ENCODE data around the gene PRKCH.

Gene PRKCH

DNA sequence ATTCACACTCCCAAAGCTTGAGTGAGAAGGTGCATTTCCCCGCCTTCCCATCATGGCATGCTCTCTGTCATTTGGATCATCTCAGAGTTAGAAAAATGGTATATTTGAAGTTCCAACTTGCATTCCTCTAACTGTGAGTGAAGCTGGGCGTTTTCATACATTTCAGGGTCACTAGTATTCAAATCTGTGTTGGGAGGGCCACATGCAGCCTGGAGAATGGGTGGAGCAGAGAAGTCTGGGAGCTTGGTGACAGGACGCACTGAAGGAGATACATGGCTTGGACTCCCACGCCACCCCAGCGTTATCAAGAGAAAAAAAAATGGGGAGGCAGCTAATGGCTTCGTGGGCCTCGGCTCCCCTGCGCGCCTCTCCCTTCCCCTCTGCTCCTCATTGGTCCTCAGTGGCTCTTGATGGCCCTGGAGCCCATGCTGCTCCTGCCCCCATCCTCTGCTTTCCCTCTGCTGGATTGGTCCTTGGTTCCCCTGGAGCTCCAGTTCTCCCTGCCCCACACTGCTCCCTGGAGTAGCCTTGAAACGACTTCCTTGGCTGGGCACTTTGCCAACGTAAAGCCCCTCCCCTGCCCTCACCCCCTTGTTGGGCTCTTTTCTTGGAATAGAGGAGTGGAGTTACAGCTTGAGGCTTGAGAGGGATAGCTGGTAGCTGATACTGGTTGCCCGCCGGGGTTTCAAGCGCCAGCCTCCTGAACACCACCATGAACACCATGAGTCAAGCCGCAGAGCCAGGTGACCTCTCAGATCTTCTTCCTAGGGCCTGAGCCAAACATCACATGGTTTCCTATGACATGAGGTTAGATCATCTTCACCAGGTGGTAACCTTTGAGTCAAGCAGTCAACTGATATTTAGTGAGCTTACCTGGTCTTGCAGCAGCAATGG lies 139.6 kb downstream of the PRKCH start:
- no peak overlapping the region for H2BK120ac ChIP-seq (ENCODE audit: low read depth, low read length)
- H4K8ac ChIP-seq (ENCODE audit: low read depth, low read length), result no peak overlapping the region
- H3K27ac ChIP-seq (replicated peaks; ENCODE audit: low read length), result no peak overlapping the region
- no peak overlapping the region for H3K14ac ChIP-seq (ENCODE audit: low read length)
- H3K36me3 ChIP-seq (replicated peaks in 1 of 2; ENCODE audit: control insufficient read depth in 2 of 2, insufficient read depth in 2 of 2, low read length in 2 of 2), result no peaks in the 10 kb centered on the region
- H3K79me1 ChIP-seq (ENCODE audit: low read depth, low read length), result no peaks in the 10 kb centered on the region
- no peak overlapping the region for H2BK5ac ChIP-seq (ENCODE audit: low read length)
- H3K27me3 ChIP-seq (ENCODE audit: control insufficient read depth in 3 of 3, insufficient read depth in 3 of 3, low read depth in 1 of 3, low read length in 3 of 3), result peaks cover 0 to 15% (median 0%) of the 10 kb centered on the region in 3 experiments
- no peak overlapping the region for H3K9ac ChIP-seq (ENCODE audit: low read depth, low read length, poor library complexity)
- no peak overlapping the region for H3K4me3 ChIP-seq (ENCODE audit: low read length in 2 of 2)
- H3K23ac ChIP-seq (ENCODE audit: low read depth, low read length, poor library complexity), result no peak overlapping the region
- no peak overlapping the region for H3K18ac ChIP-seq (ENCODE audit: low read length)
- no peaks in the 10 kb centered on the region for H3K4me1 ChIP-seq (ENCODE audit: control insufficient read depth in 2 of 2, insufficient read depth in 1 of 2, low read depth in 1 of 2, low read length in 2 of 2)
- no peak overlapping the region for H3K4me2 ChIP-seq (ENCODE audit: insufficient read depth, low read length, poor library complexity, severe bottlenecking)
- H2BK15ac ChIP-seq (ENCODE audit: low read length), result peak overlapping the region; percentile 28
- H3K9me3 ChIP-seq (replicated peaks in 1 of 2; ENCODE audit: control insufficient read depth in 2 of 2, insufficient read depth in 1 of 2, low read depth in 1 of 2, low read length in 2 of 2), result no peaks in the 10 kb centered on the region
- peak overlapping the region; percentile 27 for H2AK5ac ChIP-seq (ENCODE audit: low read depth, low read length)
- whole genome bisulfite sequencing, 2 donors (ENCODE audit: extremely low coverage in 2 of 2, insufficient read length in 2 of 2, insufficient replicate concordance in 1 of 2), result no CpG with 5 or more reads among the region's 15 CpGs
- H4K91ac ChIP-seq (ENCODE audit: low read depth, low read length, poor library complexity), result no peak overlapping the region
- no peak overlapping the region for H2BK12ac ChIP-seq (ENCODE audit: low read length)
- DNase-seq (ENCODE audit: low spot score), result no peak
- no peak overlapping the region for H3K4ac ChIP-seq (ENCODE audit: low read length)
- H2AFZ ChIP-seq (ENCODE audit: low read length), result no peak overlapping the region

DNA sequence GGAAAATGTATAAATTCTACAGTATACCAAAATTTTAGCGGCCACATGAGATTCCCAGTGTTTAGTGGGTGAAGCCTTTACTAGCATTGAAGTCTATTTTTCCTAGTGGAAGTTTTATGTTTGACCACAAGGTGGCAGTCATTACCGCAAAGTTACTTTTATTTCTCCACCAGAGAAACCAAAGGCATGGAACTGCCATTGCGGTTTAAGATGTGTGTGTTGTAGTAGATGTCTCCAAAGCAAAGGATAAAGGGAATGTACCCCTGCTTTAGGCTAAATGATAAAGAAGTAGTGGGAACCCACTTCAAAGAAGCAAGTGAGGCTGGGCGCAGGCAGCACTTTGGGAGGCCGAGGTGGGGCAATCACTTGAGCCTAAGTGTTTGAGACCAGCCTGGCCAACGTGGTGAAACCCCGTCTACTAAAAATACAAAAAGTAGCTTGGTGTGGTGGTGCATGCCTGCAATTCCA lies 140.5 kb downstream of the PRKCH start:
- Histone ChIP-seq H4K91ac (ENCODE audit: low read depth, low read length, poor library complexity) (no peak overlapping the region), H4K8ac (ENCODE audit: low read depth, low read length) (no peak overlapping the region), H2BK15ac (ENCODE audit: low read length) (no peak overlapping the region), H2BK12ac (ENCODE audit: low read length) (no peak overlapping the region), H3K27ac (replicated peaks; ENCODE audit: low read length) (no peak overlapping the region), H3K4me1 (ENCODE audit: control insufficient read depth in 2 of 2, insufficient read depth in 1 of 2, low read depth in 1 of 2, low read length in 2 of 2) (peaks cover 4 to 5% of the 10 kb centered on the region in 2 donors), H3K14ac (ENCODE audit: low read length) (no peak overlapping the region), H3K4ac (ENCODE audit: low read length) (no peak overlapping the region), H3K27me3 (ENCODE audit: control insufficient read depth in 3 of 3, insufficient read depth in 3 of 3, low read depth in 1 of 3, low read length in 3 of 3) (peaks cover 0 to 15% (median 0%) of the 10 kb centered on the region in 3 experiments), H3K79me1 (ENCODE audit: low read depth, low read length) (no peaks in the 10 kb centered on the region), H2BK5ac (ENCODE audit: low read length) (no peak overlapping the region), H3K18ac (ENCODE audit: low read length) (no peak overlapping the region), H3K36me3 (replicated peaks in 1 of 2; ENCODE audit: control insufficient read depth in 2 of 2, insufficient read depth in 2 of 2, low read length in 2 of 2) (no peaks in the 10 kb centered on the region), H3K4me3 (ENCODE audit: low read length in 2 of 2) (no peak overlapping the region), H3K9me3 (replicated peaks in 1 of 2; ENCODE audit: control insufficient read depth in 2 of 2, insufficient read depth in 1 of 2, low read depth in 1 of 2, low read length in 2 of 2) (no peaks in the 10 kb centered on the region), H2AK5ac (ENCODE audit: low read depth, low read length) (no peak overlapping the region), H3K9ac (ENCODE audit: low read depth, low read length, poor library complexity) (no peak overlapping the region), H3K23ac (ENCODE audit: low read depth, low read length, poor library complexity) (no peak overlapping the region), H3K4me2 (ENCODE audit: insufficient read depth, low read length, poor library complexity, severe bottlenecking) (no peak overlapping the region), H2BK120ac (ENCODE audit: low read depth, low read length) (no peak overlapping the region), H2AFZ (ENCODE audit: low read length) (no peak overlapping the region)
- WGBS, 2 donors (ENCODE audit: extremely low coverage in 2 of 2, insufficient read length in 2 of 2, insufficient replicate concordance in 1 of 2), result no CpG with 5 or more reads among the region's 7 CpGs
- DNase-seq (ENCODE audit: low spot score), result peak; percentile 65

DNA sequence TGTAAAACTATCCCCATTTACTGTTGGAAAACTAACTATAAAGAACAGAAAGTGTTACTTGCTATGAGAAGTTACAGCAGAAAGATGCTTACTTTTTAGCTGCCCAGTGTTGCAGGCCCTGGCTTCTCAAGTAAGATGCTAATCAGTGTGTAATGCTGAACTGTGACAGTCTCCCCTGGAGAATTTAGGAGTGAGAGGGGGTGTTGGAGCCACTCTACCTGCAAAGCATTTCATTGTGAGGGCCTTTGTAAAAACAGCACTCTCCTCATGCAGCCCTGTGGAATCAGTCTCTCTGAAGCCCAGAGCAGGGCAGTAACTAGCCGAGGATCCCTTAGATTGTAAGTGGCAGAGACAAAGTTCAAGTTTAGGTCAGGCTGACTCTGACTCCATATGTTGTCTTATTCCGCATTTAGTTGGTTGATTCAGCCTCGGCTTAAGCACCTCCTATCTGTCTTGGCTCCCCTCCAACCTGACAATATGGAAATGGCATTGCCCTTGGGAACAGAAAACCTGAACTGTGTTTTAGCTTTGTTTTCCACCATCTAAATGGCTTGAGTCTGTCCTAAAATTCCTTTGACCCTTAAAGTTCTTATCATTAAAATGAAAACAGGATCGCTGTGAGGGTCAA lies 141.3 kb downstream of the PRKCH start:
- H3K4me2 ChIP-seq (ENCODE audit: insufficient read depth, low read length, poor library complexity, severe bottlenecking), result no peak overlapping the region
- no peak overlapping the region for H4K91ac ChIP-seq (ENCODE audit: low read depth, low read length, poor library complexity)
- no peak overlapping the region for H3K14ac ChIP-seq (ENCODE audit: low read length)
- no peak overlapping the region for H3K4me3 ChIP-seq (ENCODE audit: low read length in 2 of 2)
- H2AFZ ChIP-seq (ENCODE audit: low read length), result no peak overlapping the region
- no peaks in the 10 kb centered on the region for H3K36me3 ChIP-seq (replicated peaks in 1 of 2; ENCODE audit: control insufficient read depth in 2 of 2, insufficient read depth in 2 of 2, low read length in 2 of 2)
- H3K9me3 ChIP-seq (replicated peaks in 1 of 2; ENCODE audit: control insufficient read depth in 2 of 2, insufficient read depth in 1 of 2, low read depth in 1 of 2, low read length in 2 of 2), result no peaks in the 10 kb centered on the region
- H3K4ac ChIP-seq (ENCODE audit: low read length), result no peak overlapping the region
- H3K9ac ChIP-seq (ENCODE audit: low read depth, low read length, poor library complexity), result no peak overlapping the region
- H3K27me3 ChIP-seq (ENCODE audit: control insufficient read depth in 3 of 3, insufficient read depth in 3 of 3, low read depth in 1 of 3, low read length in 3 of 3), result peaks cover 0 to 13% (median 0%) of the 10 kb centered on the region in 3 experiments
- H3K27ac ChIP-seq (replicated peaks; ENCODE audit: low read length), result no peak overlapping the region
- no peak overlapping the region for H3K18ac ChIP-seq (ENCODE audit: low read length)
- H2BK12ac ChIP-seq (ENCODE audit: low read length), result no peak overlapping the region
- H3K4me1 ChIP-seq (ENCODE audit: control insufficient read depth in 2 of 2, insufficient read depth in 1 of 2, low read depth in 1 of 2, low read length in 2 of 2), result peaks cover 5 to 6% of the 10 kb centered on the region in 2 donors
- no peak for DNase-seq (ENCODE audit: low spot score)
- no peak overlapping the region for H2BK120ac ChIP-seq (ENCODE audit: low read depth, low read length)
- WGBS, 2 donors (ENCODE audit: extremely low coverage in 2 of 2, insufficient read length in 2 of 2, insufficient replicate concordance in 1 of 2), result no CpG with 5 or more reads among the region's 4 CpGs
- no peak overlapping the region for H3K23ac ChIP-seq (ENCODE audit: low read depth, low read length, poor library complexity)
- H2BK15ac ChIP-seq (ENCODE audit: low read length), result no peak overlapping the region
- H2BK5ac ChIP-seq (ENCODE audit: low read length), result no peak overlapping the region
- no peak overlapping the region for H2AK5ac ChIP-seq (ENCODE audit: low read depth, low read length)
- no peaks in the 10 kb centered on the region for H3K79me1 ChIP-seq (ENCODE audit: low read depth, low read length)
- H4K8ac ChIP-seq (ENCODE audit: low read depth, low read length), result no peak overlapping the region

GRCh38 chr14:61463664-61464285 lies 142.4 kb downstream of the PRKCH start:
- H3K27ac ChIP-seq (replicated peaks; ENCODE audit: low read length), result no peak overlapping the region
- H3K4me2 ChIP-seq (ENCODE audit: insufficient read depth, low read length, poor library complexity, severe bottlenecking), result no peak overlapping the region
- no peak overlapping the region for H3K9ac ChIP-seq (ENCODE audit: low read depth, low read length, poor library complexity)
- H3K4ac ChIP-seq (ENCODE audit: low read length), result no peak overlapping the region
- no peak for DNase-seq (ENCODE audit: low spot score)
- no peak overlapping the region for H2AFZ ChIP-seq (ENCODE audit: low read length)
- no peak overlapping the region for H2AK5ac ChIP-seq (ENCODE audit: low read depth, low read length)
- no peaks in the 10 kb centered on the region for H3K36me3 ChIP-seq (replicated peaks in 1 of 2; ENCODE audit: control insufficient read depth in 2 of 2, insufficient read depth in 2 of 2, low read length in 2 of 2)
- H3K4me1 ChIP-seq (ENCODE audit: control insufficient read depth in 2 of 2, insufficient read depth in 1 of 2, low read depth in 1 of 2, low read length in 2 of 2), result peaks cover 5 to 6% of the 10 kb centered on the region in 2 donors
- H2BK120ac ChIP-seq (ENCODE audit: low read depth, low read length), result no peak overlapping the region
- no peaks in the 10 kb centered on the region for H3K9me3 ChIP-seq (replicated peaks in 1 of 2; ENCODE audit: control insufficient read depth in 2 of 2, insufficient read depth in 1 of 2, low read depth in 1 of 2, low read length in 2 of 2)
- no peak overlapping the region for H3K18ac ChIP-seq (ENCODE audit: low read length)
- no peak overlapping the region for H4K8ac ChIP-seq (ENCODE audit: low read depth, low read length)
- no peak overlapping the region for H4K91ac ChIP-seq (ENCODE audit: low read depth, low read length, poor library complexity)
- peaks cover 0 to 5% (median 0%) of the 10 kb centered on the region in 3 experiments for H3K27me3 ChIP-seq (ENCODE audit: control insufficient read depth in 3 of 3, insufficient read depth in 3 of 3, low read depth in 1 of 3, low read length in 3 of 3)
- no CpG with 5 or more reads among the region's 3 CpGs for WGBS, 2 donors (ENCODE audit: extremely low coverage in 2 of 2, insufficient read length in 2 of 2, insufficient replicate concordance in 1 of 2)
- H3K79me1 ChIP-seq (ENCODE audit: low read depth, low read length), result no peaks in the 10 kb centered on the region
- H3K14ac ChIP-seq (ENCODE audit: low read length), result no peak overlapping the region
- H3K4me3 ChIP-seq (ENCODE audit: low read length in 2 of 2), result no peak overlapping the region
- no peak overlapping the region for H3K23ac ChIP-seq (ENCODE audit: low read depth, low read length, poor library complexity)
- no peak overlapping the region for H2BK15ac ChIP-seq (ENCODE audit: low read length)
- no peak overlapping the region for H2BK12ac ChIP-seq (ENCODE audit: low read length)
- H2BK5ac ChIP-seq (ENCODE audit: low read length), result no peak overlapping the region

Measured in neuronal stem cell (in vitro differentiated cells).